GM18870 (cell line): ENCODE measurements around the gene PLTP.
"Not testable (repeated sequence)": the region's sequence is repeated elsewhere in the genome, so short reads cannot be mapped to it uniquely, and the experiment has no call there.

ENCODE experiments used
- ATAC-seq: cut with Tn5 transposase; IDR thresholded peaks from one replicate; pipeline ENCODE4 v1.9.1; 2021; ENCODE audit warnings: moderate library complexity; ENCODE audit not compliant: unreplicated experiment

Gene PLTP

DNA sequence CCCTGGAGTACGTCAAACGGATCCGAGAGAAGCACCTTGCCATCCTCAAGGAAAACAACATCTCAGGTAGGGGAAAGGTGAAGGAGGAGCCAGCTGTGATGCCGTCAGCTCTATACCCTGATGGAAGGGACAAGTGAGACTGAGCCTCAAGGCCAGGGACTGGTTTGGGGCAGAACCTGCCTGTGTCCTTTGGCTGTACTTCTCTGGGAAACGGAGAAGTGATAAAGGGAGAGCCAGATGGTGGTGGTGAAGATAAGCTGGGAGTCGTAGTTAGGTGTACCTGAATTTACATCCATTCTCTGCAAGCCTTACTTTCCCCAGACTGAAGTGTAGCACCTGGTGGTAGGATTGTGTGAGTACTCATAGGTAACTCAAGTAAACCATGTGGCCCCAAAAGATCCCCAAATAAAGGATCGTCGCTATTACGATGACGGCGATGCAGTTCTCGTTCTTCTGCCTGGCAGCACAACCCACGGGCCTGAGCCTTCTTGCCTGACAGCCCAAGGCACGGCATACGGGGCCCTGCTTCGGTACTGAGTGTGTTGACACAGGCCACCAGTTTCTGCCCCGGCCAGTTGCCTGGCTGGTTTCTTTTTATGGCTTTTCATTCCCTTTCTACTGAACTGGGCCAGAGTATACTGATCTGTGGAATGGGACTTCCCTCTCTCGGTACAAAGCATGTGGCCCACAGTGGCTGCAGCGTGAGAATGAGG lies 33.2 kb upstream of the PLTP start:
- no peak for ATAC-seq

- no peak for ATAC-seq
Measured at GRCh38 chr20:45944151-45944964, 32.4 kb upstream of the PLTP start.

GRCh38 chr20:45943613-45944012 lies 31.7 kb upstream of the PLTP start:
- no peak for ATAC-seq

GRCh38 chr20:45940469-45940868 lies 28.5 kb upstream of the PLTP start:
- ATAC-seq = no peak

- ATAC-seq = no peak
Measured at GRCh38 chr20:45940053-45940452, 28.1 kb upstream of the PLTP start.

DNA sequence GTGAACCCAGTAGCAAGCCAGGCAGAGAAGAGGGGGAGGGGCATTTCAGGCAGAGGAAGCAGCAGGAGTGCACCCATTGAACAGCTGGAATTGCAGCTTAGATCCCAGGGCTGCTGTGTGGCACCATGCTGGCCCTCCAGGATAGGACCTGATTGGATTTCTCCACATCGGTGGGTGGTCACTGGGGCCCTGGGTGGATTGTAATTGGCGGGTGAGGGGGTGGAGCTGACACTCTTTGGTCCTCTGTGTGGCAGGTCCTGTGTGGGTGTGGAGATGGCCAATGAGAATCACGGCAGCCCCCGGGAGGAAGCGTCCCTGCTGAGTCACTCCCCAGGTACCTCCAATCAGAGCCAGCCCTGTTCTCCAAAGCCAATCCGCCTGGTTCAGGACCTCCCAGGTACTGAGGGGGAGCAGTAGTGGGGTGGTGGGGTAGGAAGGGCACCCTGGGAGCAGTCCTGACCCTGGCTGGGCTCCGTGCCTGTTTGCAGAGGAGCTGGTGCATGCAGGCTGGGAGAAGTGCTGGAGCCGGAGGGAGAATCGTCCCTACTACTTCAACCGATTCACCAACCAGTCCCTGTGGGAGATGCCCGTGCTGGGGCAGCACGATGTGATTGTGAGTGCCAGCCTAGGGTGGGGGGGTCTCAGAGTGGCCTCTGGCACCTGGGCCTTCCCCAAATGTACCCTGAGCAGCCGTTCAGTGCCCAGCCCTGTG lies 26.9 kb upstream of the PLTP start:
- ATAC-seq = no peak

GRCh38 chr20:45937765-45938164 lies 25.8 kb upstream of the PLTP start:
- ATAC-seq = no peak

DNA sequence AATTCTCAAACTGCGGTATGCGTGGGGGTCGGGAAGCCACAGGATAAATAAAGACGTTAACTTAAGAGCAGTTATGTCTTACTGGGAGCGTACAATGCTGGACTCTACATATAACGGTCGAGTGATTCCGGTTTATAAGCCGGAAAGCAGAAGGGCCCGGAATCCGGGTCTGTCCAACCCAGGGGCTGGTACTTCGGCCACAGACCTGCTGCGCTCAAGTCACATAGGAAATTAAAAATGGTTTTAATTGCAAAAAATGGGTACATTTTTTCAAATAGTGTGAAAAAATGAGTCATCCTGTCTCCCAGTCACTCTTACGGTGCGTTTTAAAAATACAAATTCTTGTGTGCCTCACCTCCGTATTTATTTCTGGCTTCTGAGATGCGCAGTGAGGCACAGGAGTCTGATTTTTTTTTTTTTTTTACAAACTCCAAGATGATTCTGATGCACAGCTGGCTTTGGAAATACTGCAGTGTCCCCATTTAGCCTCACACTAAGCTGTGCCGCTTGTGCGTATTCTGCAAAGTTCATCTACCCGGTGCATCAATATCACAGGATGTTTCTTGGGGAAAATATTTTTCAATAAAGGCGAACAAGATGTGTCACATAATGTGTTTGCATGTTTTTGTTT lies 23.6 kb upstream of the PLTP start:
- no peak for ATAC-seq

DNA sequence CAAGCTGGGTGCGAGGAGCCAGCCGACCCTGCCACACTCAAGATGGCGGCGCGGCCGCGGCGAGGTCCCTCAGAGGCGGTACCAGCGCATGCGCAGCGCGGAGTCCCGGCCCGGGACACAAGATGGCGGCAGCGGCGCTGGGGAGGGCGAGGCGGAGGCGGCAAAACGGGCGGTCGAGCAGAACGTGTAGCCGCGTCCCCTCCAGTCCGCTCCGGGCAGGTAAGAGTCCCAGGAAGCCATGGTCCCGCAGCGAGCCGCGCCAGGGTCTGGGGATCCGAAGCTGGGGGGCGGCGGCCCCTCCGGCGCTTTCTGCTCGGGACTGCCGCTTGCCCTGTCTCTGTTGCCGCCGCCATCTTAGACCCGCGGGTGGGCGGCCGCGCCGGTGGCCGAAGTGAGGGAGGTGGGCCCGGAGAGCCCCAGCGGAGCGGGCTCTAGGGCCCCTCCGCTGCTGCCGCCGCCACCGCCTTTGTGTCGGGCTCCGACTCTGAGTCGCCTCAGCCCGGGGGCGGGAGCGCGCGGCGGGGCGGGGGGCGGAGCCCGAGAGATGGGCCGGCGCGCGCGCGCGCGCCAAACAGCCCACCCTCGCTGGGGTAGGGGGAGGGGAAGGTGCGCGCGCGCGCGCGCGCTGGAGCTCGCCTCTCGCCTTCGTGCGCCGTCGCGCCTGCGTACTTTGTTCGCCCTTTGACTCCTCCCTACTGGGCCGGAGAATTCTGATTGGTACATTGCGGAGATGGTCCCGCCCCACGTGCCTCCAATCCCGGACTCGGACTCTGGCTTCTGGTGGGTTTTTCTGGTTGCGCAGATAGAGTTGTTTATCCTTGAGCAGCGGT lies 22.8 kb upstream of the PLTP start, which contains the start of gene PCIF1:
Gene PCIF1 (plus strand): TSS at position 98 of the 830 bp plus-strand sequence. CDS start 4,317 bp downstream, outside the sequence.
- ATAC-seq = peak; percentile 74

GRCh38 chr20:45934046-45934585 lies 22.2 kb upstream of the PLTP start:
- no peak for ATAC-seq

GRCh38 chr20:45933266-45934045 lies 21.5 kb upstream of the PLTP start:
- no peak for ATAC-seq

- ATAC-seq = not testable (repeated sequence)
Measured at GRCh38 chr20:45931680-45932079, 19.7 kb upstream of the PLTP start.

GRCh38 chr20:45927071-45927878 lies 15.3 kb upstream of the PLTP start:
- no peak for ATAC-seq

GRCh38 chr20:45926731-45927070 lies 14.7 kb upstream of the PLTP start:
- ATAC-seq = no peak

DNA sequence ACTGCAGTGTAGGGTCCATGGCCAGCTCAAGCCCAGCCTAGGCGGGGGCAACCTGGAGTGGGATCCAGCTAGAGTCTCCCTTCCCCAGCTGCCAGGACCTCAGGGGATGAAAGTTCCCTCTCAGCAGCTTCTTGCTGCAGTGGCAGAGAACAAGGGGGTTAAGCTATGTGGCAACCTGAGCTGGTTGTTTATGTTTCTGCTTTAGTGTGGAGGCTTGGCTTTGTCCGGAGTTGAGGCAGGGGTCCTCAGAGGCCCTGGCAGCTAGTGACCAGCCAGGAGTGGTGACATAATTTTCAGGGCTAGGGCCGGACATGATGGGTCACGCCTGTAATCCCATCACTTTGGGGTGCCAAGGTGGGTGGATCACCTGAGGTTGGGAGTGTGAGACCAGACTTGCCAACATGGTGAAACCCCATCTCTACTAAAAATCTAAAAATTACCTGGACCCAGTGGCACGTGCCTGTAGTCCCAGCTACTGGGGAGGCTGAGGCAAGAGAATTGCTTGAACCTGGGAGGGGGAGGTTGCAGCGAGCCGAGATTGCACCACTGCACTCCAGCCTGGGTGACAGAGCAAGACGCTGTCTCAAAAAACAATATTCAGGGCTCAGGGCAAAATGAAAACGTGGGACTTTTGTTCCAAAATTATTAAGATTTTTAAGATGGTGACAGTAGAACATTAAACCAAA lies 14.0 kb upstream of the PLTP start:
- no peak for ATAC-seq

- ATAC-seq = no peak
Measured at GRCh38 chr20:45924391-45925261, 12.7 kb upstream of the PLTP start.
